Erythroblast (primary cell): ENCODE data around the gene STT3B.

Source experiments
- GATA1 ChIP-seq: IDR thresholded peaks from 2 replicates; pipeline ENCODE4 v1.6.1; 2011; ENCODE audit warnings: low read depth, mild to moderate bottlenecking, control low read depth, low read length, moderate library complexity
- POLR2A ChIP-seq: IDR thresholded peaks from 2 replicates; pipeline ENCODE4 v1.6.1; 2011; ENCODE audit warnings: mild to moderate bottlenecking, low read length

DNA sequence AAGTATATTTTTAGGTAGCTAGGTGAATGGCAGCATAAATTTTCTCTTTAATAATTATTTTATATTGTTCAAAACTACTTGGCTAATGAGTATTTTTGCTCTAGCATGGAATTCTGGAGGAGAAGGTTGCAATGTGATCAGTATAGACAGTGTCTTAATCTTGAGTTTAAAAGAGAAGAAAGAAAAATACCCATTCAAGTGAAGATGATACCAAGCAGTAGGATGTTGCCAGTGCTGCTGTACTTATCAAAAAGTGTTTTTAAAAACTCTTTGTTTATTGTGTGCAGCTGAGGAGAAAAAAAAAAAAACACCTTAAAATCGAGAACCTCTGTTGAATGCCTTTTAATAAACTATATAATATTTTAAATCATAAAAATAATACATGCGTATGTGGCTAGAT lies 47.9 kb downstream of the STT3B start:
- TF ChIP-seq POLR2A, result no peak
- no peak for TF ChIP-seq GATA1
